Measurements from ENCODE around the gene XRRA1. TPM values are rescaled to one million over a fixed set of nuclear protein-coding genes. Genes with fewer than 3 reads are reported as not detected.

Gene XRRA1
- total and polyA plus RNA-seq, 2 of the 4 experiments (the other 2 are of a cell fraction): 5.4 to 6.3 TPM

- Histone ChIP-seq H3K4ac (ENCODE audit: low read depth, low read length) (no peak overlapping the region), H3K4me1 (ENCODE audit: control insufficient read depth, insufficient read depth, low read length) (no peaks in the 10 kb centered on the region), H3K36me3 (ENCODE audit: control insufficient read depth, insufficient read depth, low read length) (peaks cover 17% of the 10 kb centered on the region), H3K23ac (ENCODE audit: low read depth, low read length) (no peak overlapping the region), H3K9ac (ENCODE audit: low read depth, low read length) (no peak overlapping the region), H3K14ac (replicated peaks; ENCODE audit: low read depth, low read length) (no peak overlapping the region), H3K9me3 (ENCODE audit: control insufficient read depth, insufficient read depth, low read length) (peaks cover 39% of the 10 kb centered on the region), H3K9me1 (ENCODE audit: insufficient read depth, low read length) (no peaks in the 10 kb centered on the region), H4K20me1 (ENCODE audit: insufficient read depth, low read length) (no peaks in the 10 kb centered on the region), H2BK15ac (ENCODE audit: low read depth, low read length) (no peak overlapping the region), H3K56ac (ENCODE audit: extremely low read depth, insufficient read depth, low read length) (no peak overlapping the region), H4K8ac (ENCODE audit: low read depth in 2 of 2, low read length in 2 of 2) (no peak overlapping the region), H3K4me2 (ENCODE audit: low read depth, low read length) (no peak overlapping the region), H3K18ac (ENCODE audit: low read depth, low read length) (no peak overlapping the region), H2AFZ (replicated peaks; ENCODE audit: low read length, poor library complexity) (no peak overlapping the region), H3K79me1 (ENCODE audit: low read depth in 1 of 2, low read length in 2 of 2) (no peaks in the 10 kb centered on the region), H2AK5ac (ENCODE audit: low read depth, low read length) (no peak overlapping the region), H3K27me3 (ENCODE audit: control insufficient read depth, insufficient read depth, low read length) (no peaks in the 10 kb centered on the region), H3K27ac (ENCODE audit: insufficient read depth, low read length) (no peak overlapping the region), H3K4me3 (ENCODE audit: insufficient read depth, low read depth, low read length) (no peak overlapping the region), H2BK5ac (ENCODE audit: low read depth, low read length, poor library complexity, severe bottlenecking) (no peak overlapping the region), H4K5ac (ENCODE audit: low read depth, low read length) (no peak overlapping the region), H2BK120ac (ENCODE audit: low read depth, low read length) (no peak overlapping the region), H4K91ac (ENCODE audit: insufficient read depth, low read depth, low read length) (no peak overlapping the region), H2BK20ac (ENCODE audit: low read depth, low read length) (no peak overlapping the region), H2AK9ac (replicated peaks; ENCODE audit: low read depth, low read length, poor library complexity) (no peak overlapping the region)
- no peak for TF ChIP-seq MAFK (IDR thresholded peaks at IDR 0.05; ENCODE audit: low read depth, low read length)
- DNase-seq (no peak), ATAC-seq (ENCODE audit: low read depth) (no peak)
- intact Hi-C loops (cut with micrococcal nuclease): loop anchor here (10.0 kb wide), 1 partner anchor 256 kb away; no protein-coding TSS in a partner anchor
- BruUV-seq (replicated peaks): no TSS peak
- dilution Hi-C loops (cut with HindIII; ENCODE audit: low sequenced_read_pairs, unreplicated experiment): no loop called here
- WGBS, 2 experiments (ENCODE audit: extremely low coverage in 2 of 2, insufficient read length in 1 of 2): no CpG with 5 or more reads among the region's 2 CpGs
- CTCF ChIA-PET: no interaction called here
- in situ Hi-C loops (cut with MboI; ENCODE audit: low sequenced_read_pairs): loop anchor here (25.0 kb wide), 1 partner anchor 259 kb away; no protein-coding TSS in a partner anchor
- POLR2A ChIA-PET (ENCODE audit: unreplicated experiment): no interaction called here
These were observed 77.9 kb downstream of the XRRA1 start for GRCh38 chr11:74871037-74871436.
